IMR-90 (cell line): ENCODE measurements around the gene HMCN1. TPM values are rescaled to one million over a fixed set of nuclear protein-coding genes. Genes with fewer than 3 reads are reported as not detected.
A peak's percentile ranks its signal among the peaks of the same experiment; 100 is the strongest.

Experiments
- ATAC-seq: fragments of 200-7000 bp; cut with Tn5 transposase; 2 replicates; pipeline ENCODE4 v1.9.1; 2020; ENCODE audit warnings: low read depth, mild to moderate bottlenecking, moderate library complexity
- BruUV-seq: library from RNA; stranded (reverse); fragments of 400-500 nt; replicated peaks from 2 replicates; lab custom pipeline; 2021; lab: Mats Ljungman, UMichigan
- CTCF ChIA-PET: fragments of 300-600 bp; formaldehyde crosslinking; extraction: SDS; loops from one replicate; lab custom pipeline; 2021; ENCODE audit warnings: antibody characterized with exemption; lab: Yijun Ruan, JAX
- POLR2A ChIA-PET: fragments of 300-600 bp; sonication (Branson Sonifier 250); formaldehyde crosslinking; loops from one replicate; lab custom pipeline; 2022; ENCODE audit warnings: antibody characterized with exemption; ENCODE audit not compliant: unreplicated experiment; lab: Charles Lee
- DNase-seq: peaks from one replicate; pipeline ENCODE4 v3.0.0; 2013
- H2AFZ ChIP-seq: replicated peaks from 2 replicates; pipeline ENCODE3; 2013; ENCODE audit warnings: low read length, mild to moderate bottlenecking; ENCODE audit not compliant: poor library complexity
- H2AK5ac ChIP-seq: 2 replicates; pipeline ENCODE4 v1.6.1; 2013; ENCODE audit warnings: low read depth, low read length, inconsistent platforms
- H2AK9ac ChIP-seq: replicated peaks from 2 replicates; pipeline ENCODE3; 2013; ENCODE audit warnings: mild to moderate bottlenecking, low read depth, low read length, moderate library complexity; ENCODE audit not compliant: poor library complexity
- H2BK120ac ChIP-seq: 2 replicates; pipeline ENCODE4 v1.6.1; 2013; ENCODE audit warnings: low read depth, low read length, inconsistent platforms
- H2BK15ac ChIP-seq: 3 replicates; pipeline ENCODE4 v1.6.1; 2013; ENCODE audit warnings: low read depth, low read length, inconsistent platforms
- H2BK20ac ChIP-seq: 2 replicates; pipeline ENCODE4 v1.6.1; 2013; ENCODE audit warnings: low read depth, mild to moderate bottlenecking, inconsistent platforms, low read length, moderate library complexity
- H2BK5ac ChIP-seq: 2 replicates; pipeline ENCODE4 v1.6.1; 2013; ENCODE audit warnings: mild to moderate bottlenecking, low read depth, low read length, inconsistent platforms; ENCODE audit not compliant: poor library complexity, severe bottlenecking
- H3K14ac ChIP-seq: replicated peaks from 2 replicates; pipeline ENCODE4 v1.6.1; 2013; ENCODE audit warnings: low read depth, low read length, inconsistent platforms
- H3K18ac ChIP-seq: 2 replicates; pipeline ENCODE4 v1.6.1; 2013; ENCODE audit warnings: low read depth, low read length, control low read depth
- H3K23ac ChIP-seq: 2 replicates; pipeline ENCODE4 v1.6.1; 2013; ENCODE audit warnings: low read depth, low read length, inconsistent platforms
- H3K27ac ChIP-seq: 2 replicates; pipeline ENCODE4 v1.5.1; 2013; ENCODE audit warnings: mild to moderate bottlenecking, control low read depth, low read length; ENCODE audit not compliant: insufficient read depth
- H3K27me3 ChIP-seq: 2 replicates; pipeline ENCODE4 v1.6.1; 2013; ENCODE audit warnings: low read length; ENCODE audit not compliant: control insufficient read depth, insufficient read depth
- H3K36me3 ChIP-seq: 2 replicates; pipeline ENCODE4 v1.6.1; 2013; ENCODE audit warnings: low read length, mixed read lengths; ENCODE audit not compliant: control insufficient read depth, insufficient read depth
- H3K4ac ChIP-seq: 2 replicates; pipeline ENCODE4 v1.6.1; 2013; ENCODE audit warnings: low read depth, low read length, inconsistent platforms
- H3K4me1 ChIP-seq: 2 replicates; pipeline ENCODE4 v1.6.1; 2013; ENCODE audit warnings: low read length, mixed read lengths; ENCODE audit not compliant: control insufficient read depth, insufficient read depth
- H3K4me2 ChIP-seq: 2 replicates; pipeline ENCODE4 v1.6.1; 2013; ENCODE audit warnings: low read depth, mild to moderate bottlenecking, control low read depth, low read length, moderate library complexity
- H3K4me3 ChIP-seq: 2 replicates; pipeline ENCODE4 v1.5.1; 2013; ENCODE audit warnings: low read depth, mild to moderate bottlenecking, control low read depth, low read length, moderate library complexity; ENCODE audit not compliant: insufficient read depth
- H3K56ac ChIP-seq: 2 replicates; pipeline ENCODE4 v1.6.1; 2013; ENCODE audit warnings: low read length, inconsistent platforms; ENCODE audit not compliant: insufficient read depth; ENCODE audit errors: extremely low read depth
- H3K79me1 ChIP-seq, 2 experiments: 2 replicates each; pipeline ENCODE4 v1.6.1; 2013; ENCODE audit warnings: low read length in 2 of 2, inconsistent platforms in 1 of 2, low read depth in 1 of 2
- H3K9ac ChIP-seq: 2 replicates; pipeline ENCODE4 v1.6.1; 2013; ENCODE audit warnings: low read depth, low read length, control low read depth
- H3K9me1 ChIP-seq: 2 replicates; pipeline ENCODE4 v1.6.1; 2013; ENCODE audit warnings: low read length, inconsistent platforms; ENCODE audit not compliant: insufficient read depth
- H3K9me3 ChIP-seq: 2 replicates; pipeline ENCODE4 v1.6.1; 2013; ENCODE audit warnings: low read length; ENCODE audit not compliant: control insufficient read depth, insufficient read depth
- H4K20me1 ChIP-seq: 2 replicates; pipeline ENCODE4 v1.6.1; 2013; ENCODE audit warnings: low read length, inconsistent platforms; ENCODE audit not compliant: insufficient read depth
- H4K5ac ChIP-seq: 2 replicates; pipeline ENCODE4 v1.6.1; 2013; ENCODE audit warnings: mild to moderate bottlenecking, low read depth, low read length, control low read depth
- H4K8ac ChIP-seq, 2 experiments: 2 replicates each; pipeline ENCODE4 v1.6.1; 2013; ENCODE audit warnings: low read depth in 2 of 2, low read length in 2 of 2, control low read depth in 1 of 2, inconsistent platforms in 1 of 2
- H4K91ac ChIP-seq: 2 replicates; pipeline ENCODE4 v1.6.1; 2013; ENCODE audit warnings: low read depth, low read length, inconsistent platforms; ENCODE audit not compliant: insufficient read depth
- BHLHE40 ChIP-seq: fragments of 150-350 bp; IDR thresholded peaks from 2 replicates; pipeline ENCODE4 v1.6.1; 2016; ENCODE audit warnings: mild to moderate bottlenecking, low read depth, low read length
- CEBPB ChIP-seq: IDR thresholded peaks from 2 replicates; pipeline ENCODE4 v1.6.1; 2012; ENCODE audit warnings: low read depth, low read length, improper control_type of control experiment
- CHD1 ChIP-seq: IDR thresholded peaks from 2 replicates; pipeline ENCODE4 v1.6.1; 2012; ENCODE audit warnings: low read depth, low read length, improper control_type of control experiment
- CTCF ChIP-seq: conservative IDR thresholded peaks from 2 replicates; pipeline ENCODE4 v1.5.1; 2012; ENCODE audit warnings: mild to moderate bottlenecking, low read depth, low read length, improper control_type of control experiment
- ELK1 ChIP-seq: fragments of 150-350 bp; IDR thresholded peaks from 2 replicates; pipeline ENCODE4 v1.6.1; 2016; ENCODE audit warnings: low read depth, mild to moderate bottlenecking, low read length, moderate library complexity, borderline replicate concordance
- FOS ChIP-seq: fragments of 150-350 bp; IDR thresholded peaks from 2 replicates; pipeline ENCODE4 v1.6.1; 2016; ENCODE audit warnings: low read depth, low read length
- MAFK ChIP-seq: IDR thresholded peaks from 2 replicates; pipeline ENCODE4 v1.6.1; 2012; ENCODE audit warnings: low read depth, low read length, improper control_type of control experiment
- MAZ ChIP-seq: IDR thresholded peaks from 2 replicates; pipeline ENCODE4 v1.6.1; 2012; ENCODE audit warnings: low read depth, mild to moderate bottlenecking, low read length, improper control_type of control experiment, moderate library complexity, borderline replicate concordance
- MXI1 ChIP-seq: IDR thresholded peaks from 2 replicates; pipeline ENCODE4 v1.6.1; 2012; ENCODE audit warnings: low read depth, mild to moderate bottlenecking, low read length, moderate library complexity, borderline replicate concordance
- NFE2L2 ChIP-seq: fragments of 150-350 bp; IDR thresholded peaks from 2 replicates; pipeline ENCODE4 v1.6.1; 2016; ENCODE audit warnings: low read depth, mild to moderate bottlenecking, low read length
- POLR2A ChIP-seq: IDR thresholded peaks from 2 replicates; pipeline ENCODE4 v1.6.1; 2012; ENCODE audit warnings: mild to moderate bottlenecking, low read depth, low read length
- RAD21 ChIP-seq: IDR thresholded peaks from 2 replicates; pipeline ENCODE4 v1.6.1; 2012; ENCODE audit warnings: low read length, improper control_type of control experiment
- RCOR1 ChIP-seq: IDR thresholded peaks from 2 replicates; pipeline ENCODE4 v1.6.1; 2012; ENCODE audit warnings: mild to moderate bottlenecking, low read length, improper control_type of control experiment; ENCODE audit not compliant: insufficient replicate concordance
- RFX5 ChIP-seq: IDR thresholded peaks from 2 replicates; pipeline ENCODE4 v1.8.0; 2012; ENCODE audit warnings: low read depth, mild to moderate bottlenecking, low read length, moderate library complexity
- SMC3 ChIP-seq: fragments of 150-350 bp; IDR thresholded peaks from 2 replicates; pipeline ENCODE4 v1.6.1; 2016; ENCODE audit warnings: low read depth, mild to moderate bottlenecking, antibody characterized with exemption, low read length, moderate library complexity
- USF2 ChIP-seq: fragments of 150-350 bp; IDR thresholded peaks from 2 replicates; pipeline ENCODE4 v1.6.1; 2017; ENCODE audit warnings: mild to moderate bottlenecking, antibody characterized with exemption, low read length, low read depth
- WGBS, 2 experiments: methylation state at CpG; one replicate each; pipeline versions ENCODE4 v1.1.5 to v1.1.7; 2013; ENCODE audit warnings: missing lambda C conversion rate in 2 of 2; ENCODE audit not compliant: insufficient read length in 1 of 2; ENCODE audit errors: extremely low coverage in 2 of 2; 5-methylcytosine and 5-hydroxymethylcytosine counted together
- dilution Hi-C: fragments of 300-500 bp; cut with HindIII; formaldehyde crosslinking; loops from one replicate; pipeline ENCODE4 v1.14.3; 2018; ENCODE audit warnings: low sequenced_read_pairs; ENCODE audit not compliant: unreplicated experiment
- in situ Hi-C: fragments of 300-500 bp; cut with MboI; formaldehyde crosslinking; loops from 3 replicates; pipeline ENCODE4 v1.14.3; 2019; ENCODE audit warnings: low sequenced_read_pairs, inconsistent platforms, mixed read lengths
- intact Hi-C: fragments of 100-400 bp; cut with micrococcal nuclease; formaldehyde crosslinking; loops from 2 replicates; pipeline ENCODE4 v1.10.0; 2022
- polyA plus RNA-seq, 3 experiments: library from polyadenylated mRNA; depleted of rRNA; stranded (reverse); fragments of >200 nt; gene quantifications; 2 replicates each; pipeline ENCODE4 v1.2.3, GENCODE V29; 2012; ENCODE audit warnings: low replicate concordance in 1 of 3
- total RNA-seq: library from RNA; depleted of rRNA; stranded (reverse); fragments of >200 nt; gene quantifications from 2 replicates; pipeline ENCODE4 v1.2.3, GENCODE V29; 2012

The HMCN1 gene
- total and polyA plus RNA-seq, 2 of the 4 experiments (the other 2 are of a cell fraction), result 6.1 to 11.7 TPM

- Histone ChIP-seq H3K56ac (no peak overlapping the region), H3K4me1 (peaks cover 4% of the 10 kb centered on the region), H4K5ac (no peak overlapping the region), H3K36me3 (no peaks in the 10 kb centered on the region), H4K91ac (no peak overlapping the region), H2BK120ac (no peak overlapping the region), H3K23ac (no peak overlapping the region; the same call in 1 of the 2 replicates), H3K27me3 (no peaks in the 10 kb centered on the region), H3K18ac (no peak overlapping the region), H4K8ac (no peak overlapping the region), H2AK5ac (no peak overlapping the region), H3K14ac (no peak overlapping the region), H4K20me1 (no peaks in the 10 kb centered on the region), H3K27ac (peak overlapping the region; percentile 6; the same call in 1 of the 2 replicates), H2BK5ac (no peak overlapping the region), H3K9ac (no peak overlapping the region), H3K79me1 (no peaks in the 10 kb centered on the region; a peak in 1 of 4 replicates), H2BK15ac (no peak overlapping the region), H3K9me1 (no peaks in the 10 kb centered on the region), H2AFZ (no peak overlapping the region), H2AK9ac (no peak overlapping the region), H3K4me3 (no peak overlapping the region), H3K4ac (peak overlapping the region; percentile 30), H2BK20ac (no peak overlapping the region), H3K9me3 (no peaks in the 10 kb centered on the region), H3K4me2 (no peak overlapping the region)
- no peak for DNase-seq
- no peak for TF ChIP-seq ELK1
- TF ChIP-seq MAFK, result no peak
- TF ChIP-seq RCOR1, result no peak
- no peak for TF ChIP-seq CHD1
- TF ChIP-seq MAZ, result no peak
- TF ChIP-seq SMC3, result no peak
- no peak for TF ChIP-seq MXI1
- no peak for TF ChIP-seq POLR2A
- TF ChIP-seq CEBPB, result no peak
- TF ChIP-seq NFE2L2, result no peak
- no peak for TF ChIP-seq RAD21
- no peak for TF ChIP-seq FOS
- no peak for TF ChIP-seq USF2
- no peak for TF ChIP-seq BHLHE40
- TF ChIP-seq CTCF, result no peak
- TF ChIP-seq RFX5, result no peak
- in situ Hi-C loops, result no loop called here
- WGBS, 2 experiments, result no CpG with 5 or more reads among the region's 2 CpGs
- intact Hi-C loops, result no loop called here
- no peak for ATAC-seq
- BruUV-seq, result no TSS peak
- ChIA-PET POLR2A (no interaction called here), CTCF (interaction anchor here (0.5 kb wide), 1 partner anchor 18 kb away, joined by 3 read pairs; no protein-coding TSS in a partner anchor)
- dilution Hi-C loops, result no loop called here
Measured at GRCh38 chr1:185838111-185838510, 103.9 kb downstream of the HMCN1 start.
